Thyroid gland (tissue), 4 donors: ENCODE measurements around the gene GNLY. TPM values are rescaled to one million over a fixed set of nuclear protein-coding genes. Genes with fewer than 3 reads are reported as not detected.

ENCODE experiments used
- DNase-seq, 2 donors: peaks; one replicate each; pipeline ENCODE4 v3.0.0-alpha.2; 2019
- H3K27ac ChIP-seq, 3 donors: fragments of 200-600 bp; sonication (generic); 1 replicate in 2 of 3; 2 replicates in 1 of 3; pipeline ENCODE4 v1.5.1; 2016 to 2019; ENCODE audit warnings: mild to moderate bottlenecking in 1 of 3, moderate library complexity in 1 of 3
- H3K27me3 ChIP-seq: fragments of 200-600 bp; sonication (generic); one replicate; pipeline ENCODE4 v1.5.1; 2019
- H3K36me3 ChIP-seq, 2 donors: fragments of 200-600 bp; sonication (generic); one replicate each; pipeline ENCODE4 v1.5.1; 2016 to 2019
- H3K4me1 ChIP-seq, 2 donors: fragments of 200-600 bp; sonication (generic); one replicate each; pipeline ENCODE4 v1.5.1; 2017 to 2019
- H3K4me3 ChIP-seq, 3 donors: fragments of 200-600 bp; sonication (generic); replicated peaks in 1 of 3; 1 replicate in 2 of 3; 2 replicates in 1 of 3; pipeline ENCODE4 v1.5.1; 2016; ENCODE audit warnings: mild to moderate bottlenecking in 1 of 3
- H3K9me3 ChIP-seq: fragments of 200-600 bp; sonication (generic); one replicate; pipeline ENCODE4 v1.5.1; 2017
- CTCF ChIP-seq, 6 experiments: fragments of 200-600 bp in 3 of 6; fragments of 450-650 bp in 3 of 6; sonication (generic) in 3 of 6; IDR thresholded peaks; one replicate each; pipeline ENCODE4 v1.5.1; 2016 to 2019; ENCODE audit warnings: antibody characterized with exemption in 6 of 6, mild to moderate bottlenecking in 2 of 6, inconsistent platforms in 1 of 6, moderate library complexity in 1 of 6
- POLR2A ChIP-seq, 2 donors: fragments of 450-650 bp; IDR thresholded peaks; one replicate each; pipeline ENCODE4 v1.6.1; 2017; ENCODE audit warnings: antibody characterized with exemption in 2 of 2, mild to moderate bottlenecking in 2 of 2, moderate library complexity in 1 of 2
- WGBS, 2 donors: methylation state at CpG; one replicate each; pipeline ENCODE4 v1.1.5; 2017; 5-methylcytosine and 5-hydroxymethylcytosine counted together
- intact Hi-C: fragments of 100-400 bp; cut with DNase I; formaldehyde crosslinking; loops from one replicate; pipeline ENCODE4 v1.15.1; 2023
- total RNA-seq, 4 donors: library from RNA; depleted of rRNA; stranded (reverse); fragments of >200 nt; gene quantifications; one replicate each; pipeline ENCODE4 v1.2.3, GENCODE V29; 2016

The GNLY gene
- total RNA-seq, 4 donors from 2014 or later = 0.22 to 3.6 (median 0.63) TPM; not detected in 1

DNA sequence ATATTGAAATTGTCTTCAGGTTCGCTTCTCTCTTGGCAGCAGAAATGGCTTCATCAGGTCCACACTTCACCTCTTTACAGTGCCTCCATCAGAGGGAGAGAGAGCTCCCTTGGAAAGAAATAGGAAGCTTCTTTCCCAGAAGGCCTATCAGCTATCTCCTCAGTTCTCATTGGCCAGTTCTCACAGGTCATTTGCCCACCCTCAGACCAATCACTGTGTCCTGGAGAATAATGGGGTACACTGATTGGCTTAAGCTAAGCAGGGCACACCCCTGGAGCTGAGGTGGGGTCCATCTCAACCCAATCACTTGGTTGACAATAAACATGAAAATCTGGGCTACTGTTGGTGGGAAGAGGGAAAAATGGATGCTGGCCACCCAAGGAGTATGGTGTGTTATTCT, 5.2 kb downstream of the GNLY start:
- no peak for TF ChIP-seq CTCF (IDR thresholded peaks at IDR 0.05)
- no peak for TF ChIP-seq POLR2A (IDR thresholded peaks at IDR 0.05)
- intact Hi-C loops = no loop called here
- Histone ChIP-seq H3K4me1 (peaks cover 0 to 6% of the 10 kb centered on the region in 2 donors), H3K4me3 (no peak overlapping the region), H3K9me3 (no peaks in the 10 kb centered on the region), H3K36me3 (no peaks in the 10 kb centered on the region), H3K27me3 (no peaks in the 10 kb centered on the region), H3K27ac (no peak overlapping the region)
- 100% methylated on average over 1 of the region's 1 CpG for WGBS, 2 donors
- DNase-seq = no peak

- no peak overlapping the region for H3K27ac ChIP-seq
- no peak for DNase-seq
- no peaks in the 10 kb centered on the region for H3K9me3 ChIP-seq
- H3K27me3 ChIP-seq = no peaks in the 10 kb centered on the region
- no peak overlapping the region for H3K4me3 ChIP-seq
- peaks cover 26 to 34% of the 10 kb centered on the region in 2 donors for H3K4me1 ChIP-seq
- H3K36me3 ChIP-seq = no peaks in the 10 kb centered on the region
- intact Hi-C loops = no loop called here
- TF ChIP-seq POLR2A (IDR thresholded peaks at IDR 0.05) (no peak), CTCF (IDR thresholded peaks at IDR 0.05) (no peak)
Observed at GRCh38 chr2:85702172-85702571, 8.0 kb downstream of the GNLY start.

- no peaks in the 10 kb centered on the region for H3K9me3 ChIP-seq
- TF ChIP-seq POLR2A (IDR thresholded peaks at IDR 0.05) (no peak), CTCF (IDR thresholded peaks at IDR 0.05) (no peak)
- H3K27ac ChIP-seq = no peak overlapping the region
- H3K36me3 ChIP-seq = no peaks in the 10 kb centered on the region
- peaks cover 31 to 40% of the 10 kb centered on the region in 2 donors for H3K4me1 ChIP-seq
- H3K27me3 ChIP-seq = no peaks in the 10 kb centered on the region
- no peak for DNase-seq
- 87 to 88% methylated on average over 4 of the region's 4 CpGs for WGBS, 2 donors
- intact Hi-C loops = no loop called here
- H3K4me3 ChIP-seq = no peak overlapping the region
Observed at GRCh38 chr2:85702800-85703199, 8.6 kb downstream of the GNLY start.

GRCh38 chr2:85703329-85703728, 9.2 kb downstream of the GNLY start:
- no peak for TF ChIP-seq POLR2A (IDR thresholded peaks at IDR 0.05)
- H3K9me3 ChIP-seq = no peaks in the 10 kb centered on the region
- no peaks in the 10 kb centered on the region for H3K27me3 ChIP-seq
- intact Hi-C loops = no loop called here
- H3K36me3 ChIP-seq = no peaks in the 10 kb centered on the region
- no peak overlapping the region for H3K4me3 ChIP-seq
- DNase-seq = no peak
- H3K4me1 ChIP-seq = peaks cover 36 to 45% of the 10 kb centered on the region in 2 donors
- H3K27ac ChIP-seq = no peak overlapping the region

DNA sequence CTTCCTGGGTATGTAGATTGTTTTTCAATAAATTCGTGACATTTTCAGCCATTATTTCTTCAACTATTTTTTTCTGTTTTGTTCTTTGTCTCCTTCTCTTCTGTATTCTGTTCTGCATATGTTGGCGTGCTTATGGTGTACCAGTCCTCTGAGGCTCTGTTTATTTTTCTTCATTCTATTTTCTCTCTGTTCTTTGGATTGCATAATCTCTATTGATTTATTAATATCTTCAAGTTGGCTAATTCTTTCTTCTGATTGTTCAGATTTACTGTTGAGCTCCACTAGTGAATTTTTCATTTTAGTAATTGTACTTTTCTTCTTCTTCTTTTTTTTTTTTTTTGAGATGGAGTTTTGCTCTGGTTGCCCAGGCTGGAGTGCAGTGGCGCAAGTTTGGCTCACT, 9.9 kb downstream of the GNLY start:
- intact Hi-C loops = no loop called here
- DNase-seq = no peak
- WGBS, 2 donors = 91 to 94% methylated on average over 3 of the region's 3 CpGs
- Histone ChIP-seq H3K9me3 (no peaks in the 10 kb centered on the region), H3K4me3 (no peak overlapping the region), H3K27ac (peak overlapping the region in 1 of 3 donors; percentile 100), H3K27me3 (no peaks in the 10 kb centered on the region), H3K36me3 (no peaks in the 10 kb centered on the region), H3K4me1 (peaks cover 43 to 52% of the 10 kb centered on the region in 2 donors)
- no peak for TF ChIP-seq CTCF (IDR thresholded peaks at IDR 0.05)
- TF ChIP-seq POLR2A (IDR thresholded peaks at IDR 0.05) = no peak
